ENCODE results near the gene PERM1.
A peak's percentile ranks its signal among the peaks of the same experiment; 100 is the strongest.
"Not testable (repeated sequence)": the region's sequence is repeated elsewhere in the genome, so short reads cannot be mapped to it uniquely, and the experiment has no call there.

The PERM1 gene

DNA sequence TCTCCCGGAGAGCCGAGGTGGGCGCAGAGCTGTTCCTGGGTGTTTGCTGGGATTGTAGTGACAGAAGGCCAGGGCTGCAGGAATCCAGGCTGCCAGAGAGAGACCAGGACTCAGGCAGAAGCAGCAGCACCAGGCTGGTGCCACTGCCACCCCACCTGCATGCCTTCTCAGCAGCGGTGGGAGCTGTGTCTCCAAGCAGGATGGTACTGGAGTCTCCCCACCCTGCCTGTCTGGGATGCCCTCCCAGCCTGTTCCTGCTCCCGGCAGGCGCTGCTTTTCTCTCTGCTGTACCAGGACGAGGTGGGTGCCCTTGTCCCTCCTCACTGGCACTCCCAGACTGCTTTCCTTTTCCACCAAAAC, 22.5 kb upstream of the PERM1 start:
- DNase-seq (no peak), ATAC-seq (no peak)
- Mint-ChIP-seq H3K27me3 (peaks cover 68% of the 10 kb centered on the region), H3K9me3 (no peaks in the 10 kb centered on the region), H3K27ac (no peak overlapping the region), H3K4me1 (peaks cover 33% of the 10 kb centered on the region), H3K4me3 (peak overlapping the region in 1 of 2 donors; percentile 71)

GRCh38 chr1:1003618-1004419, 21.9 kb upstream of the PERM1 start:
- peaks cover 68% of the 10 kb centered on the region for H3K27me3 Mint-ChIP-seq
- H3K9me3 Mint-ChIP-seq, result no peaks in the 10 kb centered on the region
- DNase-seq, result no peak
- no peak overlapping the region for H3K4me3 Mint-ChIP-seq
- H3K27ac Mint-ChIP-seq, result no peak overlapping the region
- ATAC-seq, result no peak
- peaks cover 33% of the 10 kb centered on the region for H3K4me1 Mint-ChIP-seq

DNA sequence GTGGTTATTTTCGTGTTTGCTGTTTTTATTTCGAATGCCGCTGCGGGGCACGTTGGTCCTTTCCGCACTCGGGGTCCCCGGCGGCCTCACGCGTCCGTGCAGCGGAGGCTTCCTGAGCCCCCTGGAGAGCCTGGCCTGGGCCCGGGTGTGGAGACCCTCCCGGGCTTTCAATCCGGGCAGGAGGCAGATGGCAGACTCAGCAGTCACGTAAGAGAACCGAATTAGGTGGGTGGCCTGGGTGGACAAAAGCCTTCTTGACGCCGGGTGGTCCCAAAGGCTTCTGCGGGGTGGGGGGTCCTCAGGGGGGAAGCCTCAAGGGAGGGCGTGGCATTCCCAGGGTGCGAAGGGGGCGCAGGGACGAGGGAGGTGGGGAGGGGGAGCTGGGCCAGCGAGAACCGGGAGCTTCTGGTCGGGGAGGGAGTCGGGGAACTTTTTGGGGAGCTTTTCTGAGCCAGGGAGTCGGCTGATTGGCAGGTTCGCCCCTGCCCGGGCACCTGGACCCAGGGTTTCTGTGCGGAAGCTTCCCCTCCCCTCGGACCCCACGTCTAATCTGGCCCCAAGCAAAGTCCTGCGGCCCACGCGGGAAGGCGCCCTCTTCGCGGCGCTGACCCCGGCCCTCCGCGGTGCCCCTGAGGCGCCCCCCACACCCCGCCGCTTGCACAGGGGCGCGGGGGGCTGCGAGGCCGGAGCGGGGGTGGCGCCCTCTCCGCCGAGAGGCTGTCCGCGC, 19.3 kb upstream of the PERM1 start:
- Mint-ChIP-seq H3K27ac (peak overlapping the region in 1 of 2 donors; percentile 80), H3K27me3 (peaks cover 83% of the 10 kb centered on the region), H3K9me3 (no peaks in the 10 kb centered on the region), H3K4me1 (peaks cover 50% of the 10 kb centered on the region), H3K4me3 (peak overlapping the region; percentile 79 to 80)
- DNase-seq, result peak in 1 of 2 donors; percentile 16
- ATAC-seq, result no peak

GRCh38 chr1:1000357-1001056, 18.6 kb upstream of the PERM1 start:
- Mint-ChIP-seq H3K27me3 (peaks cover 83% of the 10 kb centered on the region), H3K9me3 (no peaks in the 10 kb centered on the region), H3K27ac (peak overlapping the region in 1 of 2 donors; percentile 80)

DNA sequence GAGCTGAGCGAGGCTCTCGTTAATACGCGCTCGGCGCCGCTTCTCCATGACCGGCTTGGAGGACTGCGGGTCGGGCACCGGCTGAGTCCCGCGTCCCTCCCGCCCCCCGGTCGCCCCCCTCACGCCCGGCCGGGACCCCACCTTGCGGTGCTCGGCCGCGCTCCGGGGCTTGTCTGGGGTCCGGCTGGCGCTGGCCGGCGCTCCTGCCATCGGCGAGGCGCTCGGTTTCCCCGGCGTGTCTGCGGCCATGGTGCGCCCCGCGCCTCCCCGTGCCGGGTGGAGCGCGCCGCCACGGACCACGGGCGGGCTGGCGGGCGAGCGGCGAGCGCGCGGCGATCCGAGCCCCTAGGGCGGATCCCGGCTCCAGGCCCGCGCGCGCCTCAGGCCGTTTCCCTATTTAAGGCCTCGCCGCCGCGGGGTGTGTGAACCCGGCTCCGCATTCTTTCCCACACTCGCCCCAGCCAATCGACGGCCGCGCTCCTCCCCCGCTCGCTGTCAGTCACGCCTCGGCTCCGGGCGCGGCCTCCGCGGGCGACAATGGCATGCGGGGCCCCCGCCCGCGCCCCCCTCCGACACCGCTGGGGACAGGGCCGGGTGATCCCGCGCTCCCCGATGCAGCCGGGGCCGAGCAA, 17.9 kb upstream of the PERM1 start, which contains the start of gene HES4:
HES4 (minus strand) TSS at position 373 of the 632 bp plus-strand sequence; CDS start at position 249, 124 bp downstream.
- ATAC-seq (peak; percentile 61), DNase-seq (peak; percentile 56 to 67)
- H3K4me1 Mint-ChIP-seq, result peaks cover 48% of the 10 kb centered on the region
- H3K4me3 Mint-ChIP-seq, result peak within 1 kb of the TSS; percentile 79 to 80
- H3K27me3 Mint-ChIP-seq, result peaks cover 83% of the 10 kb centered on the region
- H3K9me3 Mint-ChIP-seq, result no peaks in the 10 kb centered on the region
- H3K27ac Mint-ChIP-seq, result peak within 1 kb of the TSS in 1 of 2 donors; percentile 80

More at GRCh38 chr1:1000357-1001056, 18.6 kb upstream of the PERM1 start:
- Mint-ChIP-seq H3K4me1 (peaks cover 52% of the 10 kb centered on the region), H3K4me3 (peak overlapping the region; percentile 79 to 80)
- ATAC-seq (peak; percentile 25), DNase-seq (peak; percentile 58 to 78)

DNA sequence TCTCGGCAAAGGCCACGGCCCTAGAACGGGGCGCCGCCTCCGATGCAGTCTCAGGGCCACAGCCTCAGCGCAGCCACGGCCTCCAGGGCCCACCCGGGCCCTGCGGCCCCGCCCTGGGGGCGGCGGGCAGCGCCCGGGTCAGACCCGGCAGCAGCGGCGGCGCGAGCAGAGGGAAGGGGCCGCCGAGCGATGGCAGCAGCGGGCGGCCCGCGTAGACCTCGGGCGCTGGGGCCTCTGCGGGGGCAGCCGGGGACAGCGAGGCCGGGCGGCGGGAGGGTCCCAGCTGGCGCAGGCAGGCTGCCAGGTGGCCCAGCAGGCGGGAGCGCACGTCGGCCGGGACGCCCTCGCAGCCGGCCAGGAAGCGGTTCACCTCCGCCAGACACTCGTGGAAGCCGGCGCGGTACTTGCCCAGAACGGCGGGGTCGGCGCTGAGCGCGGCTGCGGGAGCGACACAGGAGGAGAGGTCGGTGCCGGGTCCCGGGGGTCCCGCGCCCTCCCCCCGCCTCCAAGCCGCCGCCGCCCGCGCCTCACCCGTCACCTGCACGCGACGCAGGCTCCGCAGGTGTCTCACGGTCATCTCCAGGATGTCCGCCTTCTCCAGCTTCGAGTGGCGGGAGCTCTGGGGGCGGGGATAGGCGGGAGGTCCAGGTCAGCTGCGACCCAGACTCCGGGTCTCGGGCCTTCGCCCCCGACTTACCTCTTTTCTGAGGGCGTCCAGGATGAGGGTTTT, 17.3 kb upstream of the PERM1 start:
- H3K27me3 Mint-ChIP-seq, result peaks cover 81% of the 10 kb centered on the region
- ATAC-seq, result peak; percentile 14
- peak in 1 of 2 donors; percentile 34 for DNase-seq
- no peaks in the 10 kb centered on the region for H3K9me3 Mint-ChIP-seq
- H3K4me3 Mint-ChIP-seq, result peak overlapping the region; percentile 57 to 58
- H3K27ac Mint-ChIP-seq, result no peak overlapping the region
- H3K4me1 Mint-ChIP-seq, result peaks cover 45% of the 10 kb centered on the region

GRCh38 chr1:998745-998994, 16.8 kb upstream of the PERM1 start:
- no peak for ATAC-seq
- H3K4me3 Mint-ChIP-seq, result peak overlapping the region in 1 of 2 donors; percentile 58
- peaks cover 76% of the 10 kb centered on the region for H3K27me3 Mint-ChIP-seq
- peaks cover 44% of the 10 kb centered on the region for H3K4me1 Mint-ChIP-seq
- H3K27ac Mint-ChIP-seq, result no peak overlapping the region
- H3K9me3 Mint-ChIP-seq, result no peaks in the 10 kb centered on the region
- no peak for DNase-seq

- ATAC-seq, result no peak
- no peak overlapping the region for H3K27ac Mint-ChIP-seq
- peaks cover 71% of the 10 kb centered on the region for H3K27me3 Mint-ChIP-seq
- peak overlapping the region; percentile 39 to 51 for H3K4me3 Mint-ChIP-seq
- H3K9me3 Mint-ChIP-seq, result peaks cover 0 to 2% of the 10 kb centered on the region in 2 donors
- H3K4me1 Mint-ChIP-seq, result peaks cover 44% of the 10 kb centered on the region
- peak in 1 of 2 donors; percentile 13 for DNase-seq
Measured at GRCh38 chr1:997993-998744, 16.3 kb upstream of the PERM1 start.

DNA sequence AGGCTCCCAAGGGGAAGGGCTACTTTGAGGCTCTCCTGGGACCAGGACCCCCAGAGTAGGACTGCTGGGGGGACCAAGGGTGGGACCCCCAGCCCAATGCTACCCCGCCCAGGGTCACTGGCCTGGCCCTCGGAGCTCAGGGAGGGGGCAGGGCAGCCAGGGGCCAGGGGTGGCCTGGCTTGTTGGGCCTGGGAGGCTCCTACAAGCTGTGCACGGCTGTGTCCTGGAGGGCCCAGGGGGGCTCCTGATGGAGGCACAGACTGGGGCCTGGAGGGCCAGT, 15.8 kb upstream of the PERM1 start:
- no peak overlapping the region for H3K27ac Mint-ChIP-seq
- peak overlapping the region in 1 of 2 donors; percentile 46 for H3K4me3 Mint-ChIP-seq
- peaks cover 66% of the 10 kb centered on the region for H3K27me3 Mint-ChIP-seq
- DNase-seq, result peak in 1 of 2 donors; percentile 10
- H3K4me1 Mint-ChIP-seq, result peaks cover 48% of the 10 kb centered on the region
- peaks cover 0 to 7% of the 10 kb centered on the region in 2 donors for H3K9me3 Mint-ChIP-seq
- no peak for ATAC-seq

DNA sequence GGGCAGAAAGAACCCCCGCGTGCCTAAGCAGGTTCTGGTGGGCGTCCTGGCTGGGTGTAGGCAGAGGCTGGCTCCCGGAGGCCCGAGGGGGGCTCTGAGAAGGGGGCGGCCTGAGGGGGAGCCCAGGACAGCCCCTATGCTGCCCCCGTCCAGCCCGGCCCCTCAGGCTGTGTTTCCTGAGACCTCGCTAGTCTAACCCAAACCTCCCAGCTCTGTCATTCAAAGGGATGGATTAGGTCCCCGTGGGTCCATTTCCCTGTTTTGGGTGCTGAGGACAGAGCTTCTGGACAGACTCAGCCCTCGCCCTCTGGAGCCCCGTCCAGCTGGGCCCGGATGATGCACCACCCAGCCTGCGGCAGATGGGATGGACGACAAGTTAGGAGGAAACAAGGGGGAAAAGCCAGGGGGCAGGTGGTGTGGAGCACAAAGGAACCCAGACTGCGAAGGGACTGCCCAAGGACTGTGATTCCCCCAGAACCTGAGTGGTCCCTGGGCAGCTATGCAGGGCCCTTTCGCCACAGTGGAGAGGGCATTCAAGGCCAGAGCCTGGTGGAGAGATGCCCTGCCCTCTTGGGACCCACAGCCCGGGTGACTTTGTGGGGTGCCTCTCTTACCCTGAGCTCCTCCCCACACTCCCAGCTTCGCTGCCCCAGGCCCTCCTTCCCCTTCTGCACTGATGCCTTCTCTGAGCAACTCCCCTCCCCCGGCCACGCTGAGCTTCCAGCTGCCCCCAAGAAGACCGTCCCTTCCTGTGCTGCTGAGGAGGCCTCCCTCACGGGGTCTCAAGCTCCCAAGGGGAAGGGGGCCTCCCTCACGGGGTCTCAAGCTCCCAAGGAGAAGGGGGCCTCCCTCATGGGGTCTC, 15.2 kb upstream of the PERM1 start:
- H3K4me1 Mint-ChIP-seq, result peaks cover 53% of the 10 kb centered on the region
- H3K9me3 Mint-ChIP-seq, result peaks cover 1 to 13% of the 10 kb centered on the region in 2 donors
- H3K4me3 Mint-ChIP-seq, result peak overlapping the region in 1 of 2 donors; percentile 46
- ATAC-seq (no peak), DNase-seq (peak in 1 of 2 donors; percentile 12)
- no peak overlapping the region for H3K27ac Mint-ChIP-seq
- peaks cover 60% of the 10 kb centered on the region for H3K27me3 Mint-ChIP-seq

GRCh38 chr1:995665-996633, 14.1 kb upstream of the PERM1 start:
- DNase-seq, result peak in 1 of 2 donors; percentile 23
- H3K4me1 Mint-ChIP-seq, result peaks cover 56% of the 10 kb centered on the region
- H3K27ac Mint-ChIP-seq, result peak overlapping the region in 1 of 2 donors; percentile 47
- H3K4me3 Mint-ChIP-seq, result peak overlapping the region in 1 of 2 donors; percentile 47
- peaks cover 51% of the 10 kb centered on the region for H3K27me3 Mint-ChIP-seq
- peaks cover 5 to 18% of the 10 kb centered on the region in 2 donors for H3K9me3 Mint-ChIP-seq
- ATAC-seq, result no peak

GRCh38 chr1:994546-994945, 12.7 kb upstream of the PERM1 start:
- not testable (repeated sequence) for H3K4me3 Mint-ChIP-seq, H3K27ac Mint-ChIP-seq, DNase-seq, ATAC-seq
- H3K4me1 Mint-ChIP-seq, result peaks cover 52% of the 10 kb centered on the region
- peaks cover 49% of the 10 kb centered on the region for H3K27me3 Mint-ChIP-seq
- H3K9me3 Mint-ChIP-seq, result peaks cover 5 to 18% of the 10 kb centered on the region in 2 donors
